SK-N-SH (cell line): ENCODE results near the gene C8G. TPM values are rescaled to one million over a fixed set of nuclear protein-coding genes. Genes with fewer than 3 reads are reported as not detected.

Source experiments
- CTCF ChIA-PET: fragments of 300-600, 350-600 bp; formaldehyde crosslinking; extraction: SDS; loops from one replicate; lab custom pipeline; 2021; lab: Yijun Ruan, JAX
- POLR2A ChIA-PET: fragments of 350-600 bp; sonication (Branson Sonifier 250); formaldehyde crosslinking; extraction: SDS; loops from one replicate; lab custom pipeline; 2020; ENCODE audit warnings: antibody characterized with exemption, inconsistent platforms; lab: Yijun Ruan, JAX
- DNase-seq: peaks from one replicate; pipeline ENCODE4 v3.0.0; 2012
- H2AFZ ChIP-seq: fragments of 200-600 bp; sonication (generic); 2 replicates; pipeline ENCODE4 v1.8.1; 2016; ENCODE audit warnings: antibody characterized with exemption, mild to moderate bottlenecking, low read depth
- H3F3A ChIP-seq: fragments of 200-600 bp; sonication (generic); replicated peaks from 2 replicates; pipeline ENCODE3; 2016; ENCODE audit warnings: antibody characterized with exemption, mild to moderate bottlenecking; ENCODE audit not compliant: insufficient read depth
- H3K27ac ChIP-seq, 2 experiments: fragments of 200-500 bp in 1 of 2; fragments of 200-600 bp in 1 of 2; sonication (Bioruptor generic) in 1 of 2; sonication (generic), shearing (Covaris generic) in 1 of 2; 2 replicates each; pipeline versions ENCODE4 v1.5.1 to v1.6.1; 2014 to 2016; ENCODE audit warnings: low read depth in 2 of 2, inconsistent platforms in 1 of 2, low read length in 1 of 2, mild to moderate bottlenecking in 1 of 2, mixed read lengths in 1 of 2
- H3K27me3 ChIP-seq: fragments of 200-600 bp; sonication (generic), shearing (Covaris generic); 2 replicates; pipeline ENCODE4 v1.6.1; 2016; ENCODE audit warnings: mixed run types; ENCODE audit not compliant: insufficient read depth
- H3K36me3 ChIP-seq, 2 experiments: fragments of 200-500 bp in 1 of 2; fragments of 200-600 bp in 1 of 2; sonication (Bioruptor generic) in 1 of 2; sonication (generic) in 1 of 2; replicated peaks in 1 of 2; 2 replicates each; pipeline versions ENCODE3 to v1.5.1; 2014 to 2016; ENCODE audit warnings: low read length in 1 of 2, mild to moderate bottlenecking in 1 of 2; ENCODE audit not compliant: insufficient read depth in 2 of 2, control insufficient read depth in 1 of 2
- H3K4me1 ChIP-seq, 2 experiments: fragments of 200-500 bp in 1 of 2; fragments of 200-600 bp in 1 of 2; sonication (Bioruptor generic) in 1 of 2; sonication (generic), shearing (Covaris generic) in 1 of 2; 2 replicates each; pipeline versions ENCODE4 v1.5.1 to v1.6.1; 2014 to 2016; ENCODE audit warnings: low read depth in 1 of 2, low read length in 1 of 2, mixed run types in 1 of 2; ENCODE audit not compliant: insufficient read depth in 2 of 2, control insufficient read depth in 1 of 2
- H3K4me2 ChIP-seq: fragments of 200-600 bp; sonication (generic), shearing (Covaris generic); 2 replicates; pipeline ENCODE4 v1.6.1; 2017; ENCODE audit warnings: mixed run types
- H3K4me3 ChIP-seq, 2 experiments: fragments of 200-500 bp in 1 of 2; fragments of 200-600 bp in 1 of 2; sonication (Bioruptor generic) in 1 of 2; sonication (generic), shearing (Covaris generic) in 1 of 2; 2 replicates each; pipeline versions ENCODE4 v1.5.1 to v1.8.1; 2014 to 2016; ENCODE audit warnings: low read depth in 2 of 2, inconsistent platforms in 1 of 2, low read length in 1 of 2, mild to moderate bottlenecking in 1 of 2, mixed read lengths in 1 of 2, moderate library complexity in 1 of 2
- H3K79me2 ChIP-seq: fragments of 200-600 bp; sonication (generic); 2 replicates; pipeline ENCODE4 v1.8.1; 2017; ENCODE audit warnings: mild to moderate bottlenecking; ENCODE audit not compliant: insufficient read depth
- H3K9ac ChIP-seq: fragments of 200-600 bp; sonication (generic); 2 replicates; pipeline ENCODE4 v1.6.1; 2017; ENCODE audit warnings: mixed run types
- H3K9me2 ChIP-seq: fragments of 200-600 bp; sonication (generic); 2 replicates; pipeline ENCODE4 v1.6.1; 2017; ENCODE audit warnings: mixed run types
- H3K9me3 ChIP-seq: fragments of 200-600 bp; sonication (generic); 2 replicates; pipeline ENCODE4 v1.6.1; 2017; ENCODE audit warnings: mixed run types, mild to moderate bottlenecking, moderate library complexity
- H4K20me1 ChIP-seq: fragments of 200-600 bp; sonication (generic); 2 replicates; pipeline ENCODE4 v1.6.1; 2017; ENCODE audit warnings: mild to moderate bottlenecking, mixed run types; ENCODE audit not compliant: insufficient read depth
- EZH2phosphoT487 ChIP-seq: fragments of 200-600 bp; sonication (generic); IDR thresholded peaks from 2 replicates; pipeline ENCODE4 v1.6.1; 2017; ENCODE audit warnings: low read depth, mixed run types, mild to moderate bottlenecking, antibody characterized with exemption, moderate library complexity, borderline replicate concordance
- MAX ChIP-seq: IDR thresholded peaks from 2 replicates; pipeline ENCODE4 v1.4.0; 2012; ENCODE audit warnings: low read depth
- MEF2A ChIP-seq: IDR thresholded peaks from 2 replicates; pipeline ENCODE4 v1.4.0; 2012; ENCODE audit warnings: low read depth, borderline replicate concordance
- NRF1 ChIP-seq: IDR thresholded peaks from 2 replicates; pipeline ENCODE4 v1.6.1; 2012; ENCODE audit warnings: low read depth, mild to moderate bottlenecking, low read length
- POLR2AphosphoS5 ChIP-seq: IDR thresholded peaks from 2 replicates; pipeline ENCODE4 v1.6.1; 2012; ENCODE audit warnings: low read depth, low read length
- RCOR1 ChIP-seq: fragments of 150-350 bp; IDR thresholded peaks from 2 replicates; pipeline ENCODE4 v1.6.1; 2017; ENCODE audit warnings: antibody characterized with exemption, low read length
- REST ChIP-seq: IDR thresholded peaks from 2 replicates; pipeline ENCODE4 v1.6.1; 2012; ENCODE audit warnings: mild to moderate bottlenecking, low read depth, low read length, moderate library complexity
- RFX5 ChIP-seq: IDR thresholded peaks from 2 replicates; pipeline ENCODE4 v1.6.1; 2012; ENCODE audit warnings: mild to moderate bottlenecking, improper control_type of control experiment, low read length
- SIN3A ChIP-seq: IDR thresholded peaks from 2 replicates; pipeline ENCODE4 v1.6.1; 2012; ENCODE audit warnings: low read depth, mild to moderate bottlenecking, low read length, moderate library complexity, borderline replicate concordance
- TCF12 ChIP-seq: IDR thresholded peaks from 2 replicates; pipeline ENCODE4 v1.4.0; 2012
- TEAD4 ChIP-seq: IDR thresholded peaks from 2 replicates; pipeline ENCODE4 v1.4.0; 2012; ENCODE audit warnings: mild to moderate bottlenecking, borderline replicate concordance; ENCODE audit not compliant: insufficient read depth
- YY1 ChIP-seq: IDR thresholded peaks from 2 replicates; pipeline ENCODE4 v1.4.0; 2012; ENCODE audit warnings: low read depth, mild to moderate bottlenecking
- WGBS: methylation state at CpG from one replicate; pipeline ENCODE4 v1.1.6; 2017; ENCODE audit warnings: low lambda C conversion rate; 5-methylcytosine and 5-hydroxymethylcytosine counted together
- polyA plus RNA-seq, 3 experiments: library from polyadenylated mRNA; depleted of rRNA; stranded (reverse); fragments of >200 nt; gene quantifications; 2 replicates each; pipeline ENCODE4 v1.2.3, GENCODE V29; 2012

Gene C8G
- polyA plus RNA-seq, 1 of the 3 experiments (the other 2 are of a cell fraction), result 0.28 TPM

GRCh38 chr9:136957901-136958300 is 12.9 kb downstream of the C8G start (continued):
- TF ChIP-seq REST (no peak), RCOR1 (no peak), SIN3A (no peak), YY1 (no peak), POLR2AphosphoS5 (no peak)

GRCh38 chr9:136958473-136958872 is 13.4 kb downstream of the C8G start:
- H3K4me2 ChIP-seq, result no peak overlapping the region
- H3K27me3 ChIP-seq, result no peaks in the 10 kb centered on the region
- no peak overlapping the region for H3K27ac ChIP-seq
- TF ChIP-seq MAX, result no peak
- no peak for TF ChIP-seq MEF2A
- no peak for TF ChIP-seq RCOR1
- TF ChIP-seq RFX5, result no peak
- no peak for TF ChIP-seq TCF12
- no peak for TF ChIP-seq TEAD4
- no peak for TF ChIP-seq NRF1
- no peak for TF ChIP-seq EZH2phosphoT487
- no peak overlapping the region for H2AFZ ChIP-seq
- ChIA-PET CTCF (interaction anchor here (1.3 to 1.8 kb wide), 2 partner anchors 10 to 77 kb away, joined by 3 to 9 read pairs; no protein-coding TSS in a partner anchor), POLR2A (no interaction called here)
- no peaks in the 10 kb centered on the region for H3K9me3 ChIP-seq
- whole genome bisulfite sequencing, result 89% methylated on average over 5 of the region's 7 CpGs
- peaks cover 0 to 8% of the 10 kb centered on the region in 2 experiments; a peak in 1 of 4 replicates for H3K4me1 ChIP-seq
- no peaks in the 10 kb centered on the region for H4K20me1 ChIP-seq
- no peaks in the 10 kb centered on the region for H3F3A ChIP-seq
- H3K4me3 ChIP-seq, result no peak overlapping the region
- no peaks in the 10 kb centered on the region for H3K9me2 ChIP-seq
- H3K79me2 ChIP-seq, result no peaks in the 10 kb centered on the region
- H3K9ac ChIP-seq, result no peak overlapping the region
- H3K36me3 ChIP-seq, result no peaks in the 10 kb centered on the region
- no peak for DNase-seq
